Liver (tissue), 3 donors: ENCODE measurements around the gene KDM6A.

Experiments used
- JUND ChIP-seq, 2 donors: IDR thresholded peaks; 2 replicates each; pipeline ENCODE4 v1.6.1; 2016; ENCODE audit warnings: antibody characterized with exemption in 2 of 2
- RAD21 ChIP-seq, 2 donors: IDR thresholded peaks; 2 replicates each; pipeline ENCODE4 v1.6.1; 2016; ENCODE audit warnings: antibody characterized with exemption in 2 of 2, mild to moderate bottlenecking in 2 of 2
- RXRA ChIP-seq, 2 donors: IDR thresholded peaks; 2 replicates each; pipeline ENCODE4 v1.6.1; 2017 to 2018; ENCODE audit warnings: antibody characterized with exemption in 2 of 2, mild to moderate bottlenecking in 1 of 2
- TF ChIP-seq, protein P1 (sequence below): fragments of 150-350 bp; IDR thresholded peaks from 2 replicates; pipeline ENCODE4 v1.5.1; 2017; ENCODE audit warnings: improper control_type of control experiment, low read depth, low read length; ENCODE audit not compliant: missing input control
- TF ChIP-seq, protein P2 (sequence below): IDR thresholded peaks from 2 replicates; pipeline ENCODE4 v1.6.1; 2016; ENCODE audit warnings: antibody characterized with exemption
- donor health status: healthy.
- donor health status: healthy.

- peak; percentile 71 to 87 for TF ChIP-seq RAD21 (IDR thresholded peaks at IDR 0.05)
- TF ChIP-seq, protein P1, sequence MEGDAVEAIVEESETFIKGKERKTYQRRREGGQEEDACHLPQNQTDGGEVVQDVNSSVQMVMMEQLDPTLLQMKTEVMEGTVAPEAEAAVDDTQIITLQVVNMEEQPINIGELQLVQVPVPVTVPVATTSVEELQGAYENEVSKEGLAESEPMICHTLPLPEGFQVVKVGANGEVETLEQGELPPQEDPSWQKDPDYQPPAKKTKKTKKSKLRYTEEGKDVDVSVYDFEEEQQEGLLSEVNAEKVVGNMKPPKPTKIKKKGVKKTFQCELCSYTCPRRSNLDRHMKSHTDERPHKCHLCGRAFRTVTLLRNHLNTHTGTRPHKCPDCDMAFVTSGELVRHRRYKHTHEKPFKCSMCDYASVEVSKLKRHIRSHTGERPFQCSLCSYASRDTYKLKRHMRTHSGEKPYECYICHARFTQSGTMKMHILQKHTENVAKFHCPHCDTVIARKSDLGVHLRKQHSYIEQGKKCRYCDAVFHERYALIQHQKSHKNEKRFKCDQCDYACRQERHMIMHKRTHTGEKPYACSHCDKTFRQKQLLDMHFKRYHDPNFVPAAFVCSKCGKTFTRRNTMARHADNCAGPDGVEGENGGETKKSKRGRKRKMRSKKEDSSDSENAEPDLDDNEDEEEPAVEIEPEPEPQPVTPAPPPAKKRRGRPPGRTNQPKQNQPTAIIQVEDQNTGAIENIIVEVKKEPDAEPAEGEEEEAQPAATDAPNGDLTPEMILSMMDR, result peak; percentile 49
- TF ChIP-seq RXRA (IDR thresholded peaks at IDR 0.05), result no peak
- TF ChIP-seq JUND (IDR thresholded peaks at IDR 0.05), result no peak
- TF ChIP-seq, protein P2, sequence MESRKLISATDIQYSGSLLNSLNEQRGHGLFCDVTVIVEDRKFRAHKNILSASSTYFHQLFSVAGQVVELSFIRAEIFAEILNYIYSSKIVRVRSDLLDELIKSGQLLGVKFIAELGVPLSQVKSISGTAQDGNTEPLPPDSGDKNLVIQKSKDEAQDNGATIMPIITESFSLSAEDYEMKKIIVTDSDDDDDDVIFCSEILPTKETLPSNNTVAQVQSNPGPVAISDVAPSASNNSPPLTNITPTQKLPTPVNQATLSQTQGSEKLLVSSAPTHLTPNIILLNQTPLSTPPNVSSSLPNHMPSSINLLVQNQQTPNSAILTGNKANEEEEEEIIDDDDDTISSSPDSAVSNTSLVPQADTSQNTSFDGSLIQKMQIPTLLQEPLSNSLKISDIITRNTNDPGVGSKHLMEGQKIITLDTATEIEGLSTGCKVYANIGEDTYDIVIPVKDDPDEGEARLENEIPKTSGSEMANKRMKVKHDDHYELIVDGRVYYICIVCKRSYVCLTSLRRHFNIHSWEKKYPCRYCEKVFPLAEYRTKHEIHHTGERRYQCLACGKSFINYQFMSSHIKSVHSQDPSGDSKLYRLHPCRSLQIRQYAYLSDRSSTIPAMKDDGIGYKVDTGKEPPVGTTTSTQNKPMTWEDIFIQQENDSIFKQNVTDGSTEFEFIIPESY, result no peak
Measured at GRCh38 chrX:44945736-44946135, 72.7 kb downstream of the KDM6A start.
